Measurements from ENCODE around the gene MPC1L. TPM values are rescaled to one million over a fixed set of nuclear protein-coding genes. Genes with fewer than 3 reads are reported as not detected.

The MPC1L gene
- total RNA-seq, 1 experiment from 2014 or later = not detected

DNA sequence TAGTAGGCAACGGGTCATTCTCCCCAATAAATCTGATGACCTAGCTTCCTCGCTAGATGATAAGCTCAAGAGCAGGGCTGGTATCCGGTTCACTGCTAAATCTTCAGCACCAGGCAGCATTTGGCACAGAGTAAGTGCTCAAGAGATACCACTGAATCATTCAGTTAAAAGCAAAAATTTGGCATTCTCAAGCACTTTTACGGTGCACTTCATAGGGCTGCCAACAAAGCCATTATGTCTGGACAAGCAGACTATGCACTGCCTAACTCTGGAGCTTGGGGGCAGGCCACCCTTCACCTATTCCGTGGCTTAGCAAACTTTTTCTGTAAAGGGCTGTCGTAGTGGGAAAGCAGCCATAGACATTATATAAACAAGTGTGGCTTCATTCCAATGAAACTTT, 47.9 kb downstream of the MPC1L start:
- Mint-ChIP-seq H3K27ac (no peak overlapping the region), H3K9me3 (no peaks in the 10 kb centered on the region), H3K27me3 (ENCODE audit: low read depth) (no peaks in the 10 kb centered on the region), H3K4me3 (no peak overlapping the region), H3K4me1 (no peaks in the 10 kb centered on the region), H3K36me3 (peaks cover 63% of the 10 kb centered on the region)
- ATAC-seq (no peak), DNase-seq (ENCODE audit: low spot score) (no peak)
- CTCF ChIA-PET = no interaction called here
- TF ChIP-seq, protein P1, sequence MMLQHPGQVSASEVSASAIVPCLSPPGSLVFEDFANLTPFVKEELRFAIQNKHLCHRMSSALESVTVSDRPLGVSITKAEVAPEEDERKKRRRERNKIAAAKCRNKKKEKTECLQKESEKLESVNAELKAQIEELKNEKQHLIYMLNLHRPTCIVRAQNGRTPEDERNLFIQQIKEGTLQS (CRISPR knock-in tag; conservative IDR thresholded peaks at IDR 0.05) = no peak
- TF ChIP-seq ZNF121 (CRISPR knock-in tag; IDR thresholded peaks at IDR 0.05) = no peak
- POLR2A ChIA-PET = no interaction called here

Other genes starting within 250 kb of the MPC1L start
- gene ATP6AP2, start 42.5 kb upstream of the MPC1L start, total RNA-seq (2021) = 78.3 to 90.8 TPM (median 78.7 TPM) in 3 replicates
- gene CXorf38, start 24.1 kb downstream of the MPC1L start, total RNA-seq (2021) = 10.0 to 10.4 TPM (median 10.0 TPM) in 3 replicates
- gene MED14, start 112.1 kb downstream of the MPC1L start, total RNA-seq (2021) = 83.3 to 111 TPM (median 104 TPM) in 3 replicates

All from WTC11 (cell line).